Osteoblast (primary cell): Measurements from ENCODE around the gene SHROOM2. TPM values are rescaled to one million over a fixed set of nuclear protein-coding genes. Genes with fewer than 3 reads are reported as not detected.

Source experiments
- DNase-seq: peaks from one replicate; pipeline ENCODE4 v3.0.0; 2011; ENCODE audit warnings: low spot score, mixed read lengths; ENCODE audit not compliant: insufficient read length; ENCODE audit errors: missing footprints
- H2AFZ ChIP-seq: 2 replicates; pipeline ENCODE4 v1.6.0; 2011; ENCODE audit warnings: mild to moderate bottlenecking, low read length
- H3K27ac ChIP-seq: 2 replicates; pipeline ENCODE4 v1.5.1; 2011; ENCODE audit warnings: mild to moderate bottlenecking, low read depth, low read length, moderate library complexity
- H3K27me3 ChIP-seq: 2 replicates; pipeline ENCODE4 v1.6.0; 2012; ENCODE audit warnings: mild to moderate bottlenecking, control low read depth, inconsistent platforms, low read length, moderate library complexity; ENCODE audit not compliant: insufficient read depth
- H3K36me3 ChIP-seq: 2 replicates; pipeline ENCODE4 v1.5.1; 2011; ENCODE audit warnings: mild to moderate bottlenecking, low read length, control low read depth, moderate library complexity; ENCODE audit not compliant: insufficient read depth
- H3K4me1 ChIP-seq: 2 replicates; pipeline ENCODE4 v1.5.1; 2011; ENCODE audit warnings: mild to moderate bottlenecking, low read length, control low read depth, moderate library complexity; ENCODE audit not compliant: insufficient read depth
- H3K4me2 ChIP-seq: 2 replicates; pipeline ENCODE4 v1.6.0; 2011; ENCODE audit warnings: mild to moderate bottlenecking, low read length; ENCODE audit not compliant: insufficient read depth
- H3K4me3 ChIP-seq: fragments of 200-600 bp; sonication (generic); 3 replicates; pipeline ENCODE4 v1.5.1; 2012; ENCODE audit warnings: mild to moderate bottlenecking, low read length, inconsistent platforms; ENCODE audit not compliant: insufficient read depth
- H3K79me2 ChIP-seq: 2 replicates; pipeline ENCODE4 v1.6.0; 2012; ENCODE audit warnings: mild to moderate bottlenecking, low read length, control low read depth, inconsistent platforms; ENCODE audit not compliant: insufficient read depth
- H3K9me3 ChIP-seq: 2 replicates; pipeline ENCODE4 v1.5.1; 2011; ENCODE audit warnings: low read depth, low read length, control low read depth
- H4K20me1 ChIP-seq: 2 replicates; pipeline ENCODE4 v1.6.0; 2012; ENCODE audit warnings: mild to moderate bottlenecking, low read length, control low read depth; ENCODE audit not compliant: insufficient read depth
- total RNA-seq: library from RNA; depleted of rRNA; stranded (reverse); fragments of >200 nt; gene quantifications from 2 replicates; pipeline ENCODE4 v1.2.3, GENCODE V29; 2012
- TF ChIP-seq, protein P1 (sequence below): IDR thresholded peaks from 2 replicates; pipeline ENCODE4 v1.5.1; 2011; ENCODE audit warnings: mild to moderate bottlenecking, low read depth, low read length, moderate library complexity; ENCODE audit errors: extremely low read depth

Gene SHROOM2
- total RNA-seq, 1 donor = 8.0 TPM

GRCh38 chrX:9867226-9867625, 81.0 kb downstream of the SHROOM2 start:
- no peak for DNase-seq

DNA sequence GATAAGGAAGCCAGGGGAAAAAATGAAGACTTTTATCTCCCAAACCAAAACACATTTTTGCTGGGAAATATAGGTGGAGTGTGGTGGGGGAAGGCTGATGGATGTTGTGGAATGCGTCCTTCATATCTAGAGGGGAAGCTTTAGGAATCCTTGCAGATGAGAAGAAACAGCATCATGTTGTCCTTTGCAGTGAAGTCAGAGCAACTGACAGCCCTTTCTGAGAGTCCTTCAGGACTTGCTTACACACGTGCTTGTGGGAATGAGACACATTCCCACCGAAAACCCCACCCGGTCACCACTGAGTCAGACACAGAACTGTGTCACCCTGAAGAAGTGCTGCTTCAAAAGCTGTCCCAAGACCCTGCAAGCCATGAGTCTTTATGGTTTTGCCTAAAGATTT, 81.5 kb downstream of the SHROOM2 start:
- Histone ChIP-seq H3K4me2 (no peak overlapping the region), H2AFZ (no peak overlapping the region), H3K27ac (no peak overlapping the region), H3K4me3 (no peak overlapping the region), H3K9me3 (no peaks in the 10 kb centered on the region), H3K27me3 (no peaks in the 10 kb centered on the region), H3K36me3 (no peaks in the 10 kb centered on the region), H3K79me2 (no peaks in the 10 kb centered on the region), H4K20me1 (no peaks in the 10 kb centered on the region), H3K4me1 (no peaks in the 10 kb centered on the region)
- peak; percentile 76 for DNase-seq
- TF ChIP-seq, protein P1, sequence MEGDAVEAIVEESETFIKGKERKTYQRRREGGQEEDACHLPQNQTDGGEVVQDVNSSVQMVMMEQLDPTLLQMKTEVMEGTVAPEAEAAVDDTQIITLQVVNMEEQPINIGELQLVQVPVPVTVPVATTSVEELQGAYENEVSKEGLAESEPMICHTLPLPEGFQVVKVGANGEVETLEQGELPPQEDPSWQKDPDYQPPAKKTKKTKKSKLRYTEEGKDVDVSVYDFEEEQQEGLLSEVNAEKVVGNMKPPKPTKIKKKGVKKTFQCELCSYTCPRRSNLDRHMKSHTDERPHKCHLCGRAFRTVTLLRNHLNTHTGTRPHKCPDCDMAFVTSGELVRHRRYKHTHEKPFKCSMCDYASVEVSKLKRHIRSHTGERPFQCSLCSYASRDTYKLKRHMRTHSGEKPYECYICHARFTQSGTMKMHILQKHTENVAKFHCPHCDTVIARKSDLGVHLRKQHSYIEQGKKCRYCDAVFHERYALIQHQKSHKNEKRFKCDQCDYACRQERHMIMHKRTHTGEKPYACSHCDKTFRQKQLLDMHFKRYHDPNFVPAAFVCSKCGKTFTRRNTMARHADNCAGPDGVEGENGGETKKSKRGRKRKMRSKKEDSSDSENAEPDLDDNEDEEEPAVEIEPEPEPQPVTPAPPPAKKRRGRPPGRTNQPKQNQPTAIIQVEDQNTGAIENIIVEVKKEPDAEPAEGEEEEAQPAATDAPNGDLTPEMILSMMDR = no peak

More at GRCh38 chrX:9867226-9867625, 81.0 kb downstream of the SHROOM2 start:
- Histone ChIP-seq H3K9me3 (no peaks in the 10 kb centered on the region), H4K20me1 (no peaks in the 10 kb centered on the region), H2AFZ (no peak overlapping the region), H3K79me2 (no peaks in the 10 kb centered on the region), H3K27me3 (no peaks in the 10 kb centered on the region), H3K4me3 (no peak overlapping the region), H3K36me3 (no peaks in the 10 kb centered on the region), H3K4me1 (no peaks in the 10 kb centered on the region), H3K4me2 (no peak overlapping the region), H3K27ac (no peak overlapping the region)
- TF ChIP-seq, protein P1 = no peak

DNA sequence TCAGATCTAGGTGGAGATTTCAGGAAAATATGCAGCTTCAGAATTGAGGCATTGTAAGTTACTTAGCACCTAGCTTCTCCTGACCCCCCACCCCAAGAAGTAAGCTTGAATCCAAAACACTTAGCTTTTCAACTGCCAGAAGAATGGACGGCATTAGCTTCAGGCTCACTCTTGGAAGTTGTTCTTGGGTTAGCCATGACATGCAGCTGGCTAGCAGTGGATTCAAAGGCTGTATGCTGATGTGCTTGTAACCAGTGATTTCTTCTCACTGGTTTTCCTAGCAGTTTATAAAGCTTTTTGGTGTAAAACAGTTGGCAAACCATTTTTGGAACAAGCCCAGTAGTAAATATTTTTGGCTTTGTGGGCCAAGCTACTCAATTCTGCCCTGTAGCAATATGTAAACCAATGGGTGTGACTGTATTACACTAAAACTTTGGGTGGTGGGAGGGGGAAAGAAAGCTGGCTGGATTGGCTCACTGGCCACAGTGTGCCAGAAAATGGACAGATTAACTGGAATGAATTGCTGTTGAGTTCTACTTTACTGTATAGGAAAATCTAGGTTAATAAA, 85.6 kb downstream of the SHROOM2 start:
- H4K20me1 ChIP-seq = no peaks in the 10 kb centered on the region
- TF ChIP-seq, protein P1 = no peak
- H3K79me2 ChIP-seq = no peaks in the 10 kb centered on the region
- H3K4me2 ChIP-seq = no peak overlapping the region
- H3K4me3 ChIP-seq = no peak overlapping the region
- no peaks in the 10 kb centered on the region for H3K36me3 ChIP-seq
- no peak for DNase-seq
- no peaks in the 10 kb centered on the region for H3K4me1 ChIP-seq
- no peaks in the 10 kb centered on the region for H3K27me3 ChIP-seq
- H2AFZ ChIP-seq = no peak overlapping the region
- no peaks in the 10 kb centered on the region for H3K9me3 ChIP-seq
- no peak overlapping the region for H3K27ac ChIP-seq

- Histone ChIP-seq H3K79me2 (no peaks in the 10 kb centered on the region), H3K4me1 (no peaks in the 10 kb centered on the region), H2AFZ (no peak overlapping the region), H3K27ac (no peak overlapping the region), H4K20me1 (no peaks in the 10 kb centered on the region), H3K4me2 (no peak overlapping the region), H3K9me3 (no peaks in the 10 kb centered on the region), H3K27me3 (no peaks in the 10 kb centered on the region), H3K4me3 (no peak overlapping the region), H3K36me3 (no peaks in the 10 kb centered on the region)
- no peak for DNase-seq
- TF ChIP-seq, protein P1 = no peak
These were observed 87.1 kb downstream of the SHROOM2 start for GRCh38 chrX:9873360-9873759.
